ENCODE measurements around the gene DNAAF8.
A peak's percentile ranks its signal among the peaks of the same experiment; 100 is the strongest.
"Not testable (repeated sequence)": the region's sequence is repeated elsewhere in the genome, so short reads cannot be mapped to it uniquely, and the experiment has no call there.

DNAAF8 gene

DNA sequence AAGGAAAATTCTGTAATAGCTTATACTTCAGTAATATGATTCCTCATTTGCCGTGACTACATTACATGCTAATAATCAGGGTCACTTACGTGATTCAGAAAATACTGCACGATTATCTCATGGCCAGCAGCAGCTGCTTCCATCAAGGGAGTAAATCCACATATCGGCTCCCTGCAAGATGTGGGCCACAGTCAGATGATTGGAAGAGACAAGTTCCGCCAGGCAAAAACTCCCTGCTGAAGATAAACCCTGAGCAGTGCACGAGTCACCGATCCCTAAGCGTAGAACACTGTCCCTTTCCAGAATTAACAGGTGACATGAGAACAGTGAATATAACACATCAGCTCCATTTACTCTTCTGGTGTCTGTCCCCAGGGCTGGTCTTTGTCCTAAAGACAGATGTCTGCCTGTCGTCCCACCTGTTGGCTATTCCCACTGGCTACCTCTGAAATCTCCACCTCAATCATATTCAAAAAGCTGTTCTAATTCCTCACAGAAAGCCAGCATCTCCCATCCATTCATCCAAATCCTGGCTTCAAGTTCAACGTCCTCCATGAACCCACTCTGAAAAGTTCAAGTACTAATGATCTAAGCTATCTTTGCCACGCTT, 9.6 kb upstream of the DNAAF8 start:
- no peak for DNase-seq

DNA sequence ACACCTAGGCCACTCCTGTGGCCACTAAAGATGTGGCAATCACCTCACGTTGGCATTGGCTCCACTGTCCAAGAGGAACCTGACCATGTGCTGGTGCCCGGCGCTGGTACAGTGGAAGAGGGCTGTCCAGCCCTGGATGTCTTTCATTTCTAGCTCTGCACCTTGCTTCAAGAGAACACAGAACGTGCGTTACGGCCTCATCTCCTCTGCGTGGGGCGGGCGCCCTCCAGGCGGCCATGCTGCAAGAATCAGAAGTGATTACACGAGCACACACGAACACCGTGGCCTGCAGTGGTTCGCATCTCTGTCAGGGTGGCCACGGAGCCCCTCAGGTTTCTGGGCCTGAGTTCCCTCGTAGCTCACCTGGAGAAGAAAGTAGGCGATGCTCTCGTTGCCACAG, 7.7 kb upstream of the DNAAF8 start:
- DNase-seq = no peak

DNA sequence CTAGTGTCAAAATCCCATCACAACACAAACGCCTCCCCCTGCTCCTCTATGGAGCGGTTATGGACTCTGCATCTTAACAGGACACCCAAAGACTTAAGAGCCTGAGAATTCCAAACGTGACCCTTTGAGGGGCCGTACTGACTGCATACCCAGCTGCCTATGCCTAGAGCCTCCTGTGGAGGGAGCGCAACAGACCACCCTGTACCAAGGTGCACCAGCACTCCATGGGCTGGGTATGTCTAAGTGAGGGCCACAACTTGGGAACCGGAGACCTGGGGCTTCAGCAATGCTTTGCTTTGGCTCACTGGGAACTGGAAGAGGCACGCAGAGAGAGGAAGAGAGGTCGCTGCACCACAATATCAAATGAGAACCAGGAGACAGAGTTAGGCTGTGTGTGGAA, 5.7 kb upstream of the DNAAF8 start:
- no peak for DNase-seq

- DNase-seq = no peak
Observed at GRCh38 chr16:4729876-4730275, 4.5 kb upstream of the DNAAF8 start.

DNA sequence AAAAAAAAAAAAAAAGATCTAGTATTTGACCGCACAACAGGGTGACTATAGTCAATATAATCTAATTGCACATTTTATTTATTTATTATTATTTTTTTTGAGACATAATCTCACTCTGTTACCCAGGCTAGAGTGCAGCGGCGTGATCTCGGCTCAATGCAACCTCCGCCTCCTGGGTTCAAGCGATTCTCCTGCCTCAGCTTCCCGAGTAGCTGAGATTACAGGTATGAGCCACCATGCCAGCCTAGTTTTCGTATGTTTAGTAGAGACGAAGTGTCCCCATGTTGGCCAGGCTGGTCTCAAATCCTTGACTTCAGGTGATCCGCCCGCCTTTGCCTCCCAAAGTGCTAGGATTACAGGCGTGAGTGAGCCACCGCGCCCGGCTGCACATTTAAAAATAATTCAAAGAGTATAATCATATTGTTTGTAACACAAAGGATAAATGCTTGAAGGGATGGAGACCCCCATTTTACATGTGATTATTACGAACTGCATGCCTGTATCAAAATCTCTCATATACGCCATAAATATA, 1.1 kb upstream of the DNAAF8 start:
- no peak for DNase-seq

DNA sequence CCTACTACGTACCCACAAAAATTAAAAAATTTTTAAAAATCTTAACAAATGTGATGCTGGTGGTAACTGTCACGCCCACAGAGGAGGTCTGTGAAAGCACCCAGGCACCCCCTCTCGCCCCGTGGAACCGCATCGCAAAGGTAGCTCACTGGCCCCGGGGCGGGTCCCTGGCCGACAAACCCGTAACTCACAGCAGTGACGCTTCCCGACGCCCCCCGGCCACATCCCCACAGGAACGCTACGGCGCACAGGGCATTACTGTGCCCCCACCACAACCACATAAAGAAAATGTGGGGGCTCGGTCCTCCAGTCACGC, 632 bp upstream of the DNAAF8 start:
- DNase-seq = no peak

GRCh38 chr16:4734730-4735535, 596 bp downstream of the DNAAF8 start:
- DNase-seq = peak; percentile 49

GRCh38 chr16:4736546-4736945, 2.2 kb downstream of the DNAAF8 start:
- no peak for DNase-seq

DNA sequence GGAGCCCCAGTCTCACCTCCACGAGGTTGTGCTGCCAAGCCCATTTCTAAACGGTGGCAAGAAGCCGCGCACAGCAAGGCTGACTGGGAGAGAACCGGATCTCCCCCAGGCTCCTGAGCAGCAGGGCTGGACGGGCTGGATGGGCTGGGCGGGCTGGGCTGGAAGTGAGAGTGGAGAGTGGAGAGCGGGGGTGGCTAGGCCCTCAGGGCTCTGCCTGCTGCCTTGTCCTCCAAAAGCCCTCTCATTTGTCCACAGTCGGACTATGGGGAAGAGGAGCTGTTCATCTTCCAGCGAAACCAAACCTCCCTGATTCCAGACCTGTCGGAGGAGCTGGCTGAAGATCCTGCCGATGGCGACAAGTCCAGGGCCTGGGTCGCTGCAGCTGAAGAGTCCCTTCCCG, 3.2 kb downstream of the DNAAF8 start:
- DNase-seq = no peak

DNA sequence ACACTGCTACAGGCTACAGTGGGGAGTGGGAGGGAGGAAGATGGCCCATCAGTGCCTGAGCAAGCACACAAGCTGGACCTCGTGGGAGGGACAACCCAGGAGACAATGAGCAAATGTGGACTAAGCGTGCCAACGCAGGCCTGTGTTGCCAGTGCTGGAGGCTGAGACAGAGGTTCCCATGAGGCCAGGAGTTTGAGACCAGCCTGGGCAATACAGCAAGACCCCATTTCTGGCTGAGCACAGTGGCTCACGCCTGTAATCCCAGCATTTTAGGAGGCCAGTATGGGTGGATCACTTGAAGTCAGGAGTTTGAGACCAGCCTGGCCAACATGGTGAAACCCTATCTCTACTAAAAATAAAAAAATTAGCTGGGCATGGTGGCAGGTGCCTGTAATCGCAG, 4.0 kb downstream of the DNAAF8 start:
- DNase-seq = not testable (repeated sequence)

DNA sequence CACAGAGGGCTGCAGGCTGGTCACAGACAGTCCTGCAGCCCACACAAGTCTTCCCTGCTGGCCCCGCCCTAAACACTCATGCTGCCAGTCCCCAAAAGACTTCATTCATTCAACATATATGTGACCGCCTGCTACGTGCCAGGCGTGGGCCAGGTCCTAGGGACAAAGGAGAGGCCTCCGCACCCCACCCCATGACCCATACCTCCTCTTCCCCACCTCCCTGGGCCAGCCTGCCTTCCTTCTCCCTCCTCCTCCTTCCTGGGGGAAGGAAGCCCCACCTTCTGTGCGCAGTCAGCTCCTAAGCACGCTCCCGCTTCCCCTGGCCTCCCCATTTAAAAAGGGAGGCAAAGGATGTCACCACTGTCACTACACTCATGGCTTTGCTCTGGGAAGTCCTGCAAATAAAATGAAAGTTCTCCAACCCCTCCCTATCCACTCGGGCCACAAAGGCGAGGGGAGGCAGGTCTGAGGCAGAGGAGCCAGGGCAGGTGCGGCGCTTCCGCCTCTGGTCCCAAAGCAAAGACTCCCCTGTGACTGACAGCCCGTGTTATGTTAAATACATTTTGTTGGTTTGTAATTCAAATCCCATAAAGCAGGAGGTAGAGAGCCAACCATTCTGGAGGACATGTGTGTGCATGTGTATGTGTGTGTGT, 9.0 kb downstream of the DNAAF8 start:
- no peak for DNase-seq

- no peak for DNase-seq
Observed at GRCh38 chr16:4744555-4745273, 10.4 kb downstream of the DNAAF8 start.

DNA sequence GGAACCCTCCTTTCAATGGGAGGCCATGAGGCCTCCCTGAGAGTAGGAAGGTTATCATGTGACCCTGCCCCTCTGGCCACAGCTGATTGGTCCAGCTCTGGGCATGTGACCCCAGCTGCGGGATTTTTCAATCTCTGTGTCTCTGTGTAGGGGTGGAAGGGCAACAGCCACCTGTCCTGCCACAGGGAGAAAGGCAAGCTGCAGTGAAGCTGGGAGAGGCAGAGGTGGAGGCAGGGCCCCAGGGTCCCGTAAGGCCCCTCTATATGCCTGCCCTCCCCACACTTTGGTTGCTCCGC, 10.9 kb downstream of the DNAAF8 start:
- no peak for DNase-seq

DNA sequence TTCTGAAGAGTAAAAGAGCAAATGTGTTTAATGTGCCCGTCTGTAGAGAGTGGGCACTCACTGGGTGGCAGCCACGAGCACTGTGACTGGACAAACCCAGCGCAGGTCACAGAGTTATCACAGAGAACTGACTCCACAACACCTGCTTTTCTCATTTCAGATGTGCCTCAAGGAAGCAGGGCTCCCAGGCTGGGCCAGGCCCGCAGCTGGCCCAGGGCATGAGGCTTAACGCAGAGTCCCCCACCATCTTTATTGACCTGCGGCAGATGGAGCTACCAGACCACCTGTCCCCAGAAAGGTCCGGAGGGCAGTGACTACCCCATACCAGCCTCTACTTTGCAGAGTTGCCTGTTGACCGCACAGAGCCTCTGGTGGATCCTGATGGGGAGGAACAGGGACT, 11.9 kb downstream of the DNAAF8 start:
- DNase-seq = no peak

DNA sequence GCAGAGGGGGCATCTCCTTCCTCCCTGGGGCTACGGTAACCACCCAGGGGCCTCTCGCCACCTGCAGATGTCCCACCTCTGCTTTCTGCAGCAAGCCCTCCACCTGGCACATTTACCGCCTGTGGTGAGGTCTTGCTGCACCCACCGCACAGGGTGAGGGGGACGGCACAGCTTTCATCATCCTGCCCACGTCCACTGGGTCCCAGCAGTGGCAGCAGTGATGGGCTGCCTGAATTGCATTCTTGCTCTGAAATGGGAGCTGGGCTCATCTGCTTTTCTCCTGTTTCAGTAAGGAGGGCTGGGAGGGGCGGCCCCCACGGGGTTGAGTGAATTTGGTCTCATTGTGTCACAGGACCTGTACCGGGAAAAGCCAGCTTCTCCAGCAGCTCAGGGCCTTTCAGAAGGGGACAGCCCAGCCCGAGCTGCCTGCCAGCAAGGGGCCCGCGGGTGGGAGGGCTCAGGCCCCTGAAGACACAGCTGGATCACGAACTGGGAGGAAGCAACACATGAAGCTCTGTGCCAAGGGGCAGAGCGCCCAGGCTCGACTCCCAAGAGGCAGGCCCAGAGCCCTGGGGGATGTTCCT, 12.7 kb downstream of the DNAAF8 start:
- no peak for DNase-seq

DNA sequence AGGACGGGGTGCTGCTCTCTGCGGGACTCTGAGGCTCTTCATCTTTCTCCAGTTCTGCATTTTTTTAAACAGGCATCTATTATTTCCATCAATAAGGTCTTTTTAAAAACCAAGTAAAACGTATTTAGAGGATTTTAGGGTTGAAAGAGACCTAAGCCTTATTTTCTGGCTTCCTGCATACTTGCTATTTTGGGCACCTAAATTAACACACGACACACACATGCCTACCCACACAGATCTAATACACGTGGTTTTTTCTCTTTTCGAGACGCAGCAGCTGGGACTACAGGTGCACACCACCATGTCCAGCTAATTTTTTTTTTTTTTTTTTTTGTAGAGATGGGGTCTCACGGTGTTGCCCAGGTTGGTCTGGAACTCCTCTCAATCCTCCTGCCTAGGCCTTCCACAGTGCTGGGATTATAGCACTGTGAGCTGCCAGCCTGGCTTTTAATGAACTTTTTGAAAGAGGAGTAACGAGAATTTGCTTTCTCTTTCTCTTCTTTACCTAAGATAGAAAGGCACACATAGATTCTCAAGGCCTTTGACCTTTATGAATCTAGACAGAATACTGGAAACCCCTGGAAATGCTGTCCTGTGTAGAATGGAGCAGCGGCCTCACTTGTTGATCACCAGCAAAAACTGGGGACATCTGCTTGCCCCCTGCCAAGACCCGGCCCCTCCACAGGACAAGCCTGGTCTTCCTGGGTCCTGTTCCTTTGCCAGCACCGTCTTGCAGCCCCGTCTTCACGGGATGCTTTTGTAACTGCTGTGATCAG, 13.8 kb downstream of the DNAAF8 start:
- no peak for DNase-seq

- no peak for DNase-seq
Observed at GRCh38 chr16:4748682-4749411, 14.5 kb downstream of the DNAAF8 start.

DNA sequence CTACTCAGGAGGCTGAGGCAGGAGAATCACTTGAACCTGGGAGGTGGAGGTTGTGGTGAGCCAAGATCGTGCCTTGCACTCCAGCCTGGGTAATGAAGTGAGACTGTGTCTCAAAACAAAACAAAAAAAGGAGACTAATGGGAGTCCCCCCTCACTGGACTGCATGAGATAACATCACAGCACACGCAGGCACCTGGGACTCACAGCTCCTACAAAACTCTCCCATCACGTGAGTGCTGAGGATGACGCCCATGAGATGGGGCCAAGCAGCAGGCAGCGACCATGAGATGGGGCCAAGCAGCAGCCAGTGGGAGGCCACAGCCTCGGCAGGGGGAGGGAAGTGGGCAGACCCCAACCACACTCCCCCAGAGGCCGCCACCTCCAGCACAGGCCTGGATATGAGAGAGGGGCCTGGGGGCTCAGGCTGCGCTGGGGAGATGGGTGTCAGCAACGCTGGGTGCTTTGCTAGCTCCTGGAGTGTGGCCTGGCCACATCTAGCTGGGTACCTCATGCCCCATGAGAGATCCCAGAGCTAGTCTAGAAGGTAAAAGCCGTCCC, 15.4 kb downstream of the DNAAF8 start:
- no peak for DNase-seq

- DNase-seq = no peak
Observed at GRCh38 chr16:4750896-4751295, 16.6 kb downstream of the DNAAF8 start.

DNA sequence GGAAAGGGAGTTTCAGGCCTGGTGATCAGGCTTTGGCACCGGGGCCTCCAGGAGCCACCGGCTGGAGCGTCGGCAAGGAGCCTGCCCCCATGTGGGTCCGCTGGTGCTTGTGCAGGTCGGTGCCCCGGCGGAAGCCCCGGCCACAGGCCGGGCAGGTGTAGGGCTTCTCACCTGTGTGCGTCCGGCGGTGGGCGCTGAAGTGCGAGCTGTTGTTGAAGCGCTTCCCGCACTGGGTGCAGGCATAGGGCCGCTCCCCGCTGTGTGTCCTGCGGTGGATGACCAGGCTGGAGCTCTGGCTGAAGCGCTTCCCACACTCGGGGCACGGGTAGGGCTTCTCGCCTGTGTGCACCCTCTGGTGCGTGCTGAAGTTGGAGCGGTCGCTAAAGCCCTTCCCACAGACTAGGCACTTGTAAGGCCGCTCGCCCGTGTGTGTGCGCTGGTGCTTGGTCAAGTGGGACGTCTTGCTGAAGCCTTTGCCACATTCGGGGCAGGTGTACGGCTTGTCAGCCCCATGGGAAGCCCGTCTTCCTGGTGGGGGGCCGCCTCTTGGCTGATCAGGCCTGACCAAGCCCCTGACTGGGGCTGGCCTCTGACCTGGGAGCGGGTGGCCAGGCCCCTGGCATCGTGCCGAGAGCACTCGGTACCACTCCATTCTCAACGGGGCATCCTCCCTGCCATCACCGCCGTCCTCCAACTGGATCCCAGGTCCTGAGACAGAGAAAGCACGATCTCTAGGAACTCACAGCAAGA, 18.2 kb downstream of the DNAAF8 start:
- DNase-seq = no peak

- no peak for DNase-seq
Observed at GRCh38 chr16:4753227-4753626, 18.9 kb downstream of the DNAAF8 start.
